PFSK-1 (cell line): ENCODE results near the gene AKAP9.

Source experiments
- FOXP2 ChIP-seq: optimal IDR thresholded peaks from 2 replicates; pipeline ENCODE3; 2011; ENCODE audit warnings: borderline replicate concordance, control low read depth, inconsistent platforms; ENCODE audit not compliant: insufficient read depth; ENCODE audit errors: extremely low read length, extremely low read depth
- POLR2AphosphoS5 ChIP-seq: IDR thresholded peaks from 2 replicates; pipeline ENCODE4 v1.6.1; 2012; ENCODE audit warnings: low read depth, mild to moderate bottlenecking, control low read depth, low read length, moderate library complexity
- SIN3A ChIP-seq: IDR thresholded peaks from 2 replicates; pipeline ENCODE4 v1.6.1; 2012; ENCODE audit warnings: mild to moderate bottlenecking, low read length, moderate library complexity, borderline replicate concordance; ENCODE audit not compliant: insufficient read depth
- TAF1 ChIP-seq: IDR thresholded peaks from 2 replicates; pipeline ENCODE4 v1.6.1; 2012; ENCODE audit warnings: low read length, control low read depth, borderline replicate concordance; ENCODE audit not compliant: insufficient read depth
- TF ChIP-seq, protein P1 (sequence below), 2 experiments: IDR thresholded peaks; 2 replicates each; pipeline versions ENCODE4 v1.6.1 to v1.8.0; 2011 to 2012; ENCODE audit warnings: low read depth in 2 of 2, low read length in 2 of 2, control low read depth in 1 of 2, inconsistent platforms in 1 of 2, mild to moderate bottlenecking in 1 of 2, moderate library complexity in 1 of 2; ENCODE audit not compliant: insufficient read depth in 1 of 2

AKAP9 gene

DNA sequence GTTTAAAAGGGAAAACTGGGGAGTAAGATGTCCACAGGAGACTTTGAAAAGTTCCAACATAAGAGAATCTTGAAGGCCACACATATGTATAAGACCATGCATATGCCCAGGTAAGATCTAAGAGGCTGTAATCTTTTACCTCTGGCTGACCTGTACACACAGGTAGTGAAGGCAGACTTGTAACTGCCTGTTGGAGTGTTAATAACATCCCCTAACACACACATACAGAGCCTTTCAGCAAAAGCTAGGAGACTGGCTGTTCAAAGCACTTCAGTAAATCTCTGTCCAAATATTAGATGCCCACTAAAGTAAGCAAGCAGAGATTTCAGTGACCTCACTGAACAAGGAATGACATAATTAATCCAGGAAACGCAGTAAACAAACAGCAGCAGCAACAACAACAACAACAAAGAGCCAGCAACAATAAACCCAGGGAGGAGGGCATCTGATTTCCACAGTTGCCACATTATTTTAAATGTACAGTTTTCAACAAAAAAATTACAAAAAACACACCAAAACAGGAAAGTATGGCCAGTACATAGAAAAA lies 178.6 kb downstream of the AKAP9 start:
- TF ChIP-seq SIN3A = no peak
- TF ChIP-seq FOXP2 = no peak
- no peak for TF ChIP-seq POLR2AphosphoS5
- no peak for TF ChIP-seq TAF1
- TF ChIP-seq, protein P1, sequence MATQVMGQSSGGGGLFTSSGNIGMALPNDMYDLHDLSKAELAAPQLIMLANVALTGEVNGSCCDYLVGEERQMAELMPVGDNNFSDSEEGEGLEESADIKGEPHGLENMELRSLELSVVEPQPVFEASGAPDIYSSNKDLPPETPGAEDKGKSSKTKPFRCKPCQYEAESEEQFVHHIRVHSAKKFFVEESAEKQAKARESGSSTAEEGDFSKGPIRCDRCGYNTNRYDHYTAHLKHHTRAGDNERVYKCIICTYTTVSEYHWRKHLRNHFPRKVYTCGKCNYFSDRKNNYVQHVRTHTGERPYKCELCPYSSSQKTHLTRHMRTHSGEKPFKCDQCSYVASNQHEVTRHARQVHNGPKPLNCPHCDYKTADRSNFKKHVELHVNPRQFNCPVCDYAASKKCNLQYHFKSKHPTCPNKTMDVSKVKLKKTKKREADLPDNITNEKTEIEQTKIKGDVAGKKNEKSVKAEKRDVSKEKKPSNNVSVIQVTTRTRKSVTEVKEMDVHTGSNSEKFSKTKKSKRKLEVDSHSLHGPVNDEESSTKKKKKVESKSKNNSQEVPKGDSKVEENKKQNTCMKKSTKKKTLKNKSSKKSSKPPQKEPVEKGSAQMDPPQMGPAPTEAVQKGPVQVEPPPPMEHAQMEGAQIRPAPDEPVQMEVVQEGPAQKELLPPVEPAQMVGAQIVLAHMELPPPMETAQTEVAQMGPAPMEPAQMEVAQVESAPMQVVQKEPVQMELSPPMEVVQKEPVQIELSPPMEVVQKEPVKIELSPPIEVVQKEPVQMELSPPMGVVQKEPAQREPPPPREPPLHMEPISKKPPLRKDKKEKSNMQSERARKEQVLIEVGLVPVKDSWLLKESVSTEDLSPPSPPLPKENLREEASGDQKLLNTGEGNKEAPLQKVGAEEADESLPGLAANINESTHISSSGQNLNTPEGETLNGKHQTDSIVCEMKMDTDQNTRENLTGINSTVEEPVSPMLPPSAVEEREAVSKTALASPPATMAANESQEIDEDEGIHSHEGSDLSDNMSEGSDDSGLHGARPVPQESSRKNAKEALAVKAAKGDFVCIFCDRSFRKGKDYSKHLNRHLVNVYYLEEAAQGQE (IDR thresholded peaks at IDR 0.05; ENCODE audit: insufficient read depth in 1 of 2, low read depth in 2 of 2, low read length in 2 of 2) = no peak

DNA sequence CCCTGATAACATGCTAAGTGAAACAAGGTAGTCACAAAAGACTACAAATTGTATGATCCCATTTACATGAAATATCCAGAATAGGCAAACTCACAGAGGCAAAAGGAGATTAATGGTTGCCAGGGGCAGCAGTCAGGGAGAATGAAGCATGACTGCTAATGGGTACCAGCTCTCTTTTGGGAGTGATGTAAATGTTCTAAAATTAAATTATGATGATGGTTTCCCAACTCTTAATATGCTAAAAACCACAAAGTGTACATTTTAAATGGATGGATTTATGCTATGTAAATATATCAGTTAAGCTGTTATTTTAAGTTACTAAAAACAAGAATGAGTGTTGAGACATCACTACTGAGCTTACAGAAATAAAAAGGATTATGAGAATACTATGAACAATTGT lies 181.0 kb downstream of the AKAP9 start:
- TF ChIP-seq FOXP2 (no peak), POLR2AphosphoS5 (no peak), TAF1 (no peak), SIN3A (no peak)
- TF ChIP-seq, protein P1 (IDR thresholded peaks at IDR 0.05; ENCODE audit: insufficient read depth in 1 of 2, low read depth in 2 of 2, low read length in 2 of 2) = no peak

DNA sequence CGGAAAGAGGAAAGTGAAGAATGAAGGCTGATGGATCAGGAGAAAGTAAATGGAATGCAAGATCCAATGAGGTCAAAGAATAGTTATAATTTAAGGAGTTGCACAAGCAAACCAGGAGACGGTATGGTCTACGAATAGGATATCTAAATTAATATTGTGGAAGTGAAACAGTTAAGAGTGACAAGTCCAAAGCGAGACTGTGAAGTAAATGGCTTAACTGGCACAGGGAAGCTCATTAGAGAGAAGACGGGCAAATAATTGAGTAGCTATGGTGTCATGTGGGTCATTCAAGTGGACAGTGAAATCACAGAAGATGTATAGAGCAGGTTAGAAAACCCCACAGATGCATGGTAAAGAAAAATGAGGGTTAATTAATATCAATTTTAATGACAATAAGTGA lies 190.4 kb downstream of the AKAP9 start:
- TF ChIP-seq TAF1 = no peak
- no peak for TF ChIP-seq FOXP2
- TF ChIP-seq POLR2AphosphoS5 = no peak
- TF ChIP-seq, protein P1 (IDR thresholded peaks at IDR 0.05; ENCODE audit: insufficient read depth in 1 of 2, low read depth in 2 of 2, low read length in 2 of 2) = no peak
- no peak for TF ChIP-seq SIN3A

DNA sequence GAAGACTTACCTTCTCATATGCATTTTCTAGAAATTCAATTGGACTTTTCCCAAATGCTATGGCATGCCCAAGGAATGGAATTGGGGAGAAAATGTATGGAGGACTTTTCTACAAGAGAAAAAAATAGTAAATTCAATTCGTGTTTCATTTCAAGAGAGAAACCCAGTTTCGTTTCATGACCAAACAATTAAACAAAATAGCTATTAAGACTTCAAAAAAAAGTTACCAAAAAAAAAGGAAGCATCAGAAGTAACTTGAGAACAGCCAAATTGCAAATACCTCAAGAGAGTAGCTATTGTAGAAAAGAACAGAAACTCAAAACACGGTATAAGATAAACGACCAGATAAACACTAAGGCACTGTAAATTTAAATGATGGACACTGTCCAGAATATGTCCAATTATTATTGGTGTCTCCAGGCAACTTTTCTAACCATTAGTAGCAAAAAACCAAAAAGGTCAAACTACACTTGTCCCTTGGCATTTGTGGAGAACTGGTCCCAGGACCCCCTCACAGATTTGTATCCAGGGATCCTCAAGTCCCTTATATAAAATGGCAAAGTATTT lies 191.2 kb downstream of the AKAP9 start:
- TF ChIP-seq TAF1 = no peak
- TF ChIP-seq, protein P1 (IDR thresholded peaks at IDR 0.05; ENCODE audit: insufficient read depth in 1 of 2, low read depth in 2 of 2, low read length in 2 of 2) = no peak
- no peak for TF ChIP-seq POLR2AphosphoS5
- TF ChIP-seq SIN3A = no peak
- no peak for TF ChIP-seq FOXP2
